Skeletal muscle satellite cell (primary cell): ENCODE results near the gene FSCB. TPM values are rescaled to one million over a fixed set of nuclear protein-coding genes. Genes with fewer than 3 reads are reported as not detected.
"Not testable (repeated sequence)": the region's sequence is repeated elsewhere in the genome, so short reads cannot be mapped to it uniquely, and the experiment has no call there.

ENCODE experiments used
- H3K27me3 ChIP-seq: 2 replicates; pipeline ENCODE4 v1.7.0; 2013; ENCODE audit warnings: low read length; ENCODE audit not compliant: control insufficient read depth, insufficient read depth
- H3K36me3 ChIP-seq: 2 replicates; pipeline ENCODE4 v1.7.0; 2013; ENCODE audit warnings: mild to moderate bottlenecking, control low read depth, low read length; ENCODE audit not compliant: insufficient read depth
- H3K4me1 ChIP-seq: 2 replicates; pipeline ENCODE4 v1.7.0; 2013; ENCODE audit warnings: low read length; ENCODE audit not compliant: control insufficient read depth, insufficient read depth
- H3K4me2 ChIP-seq: 2 replicates; pipeline ENCODE4 v1.7.0; 2013; ENCODE audit warnings: mild to moderate bottlenecking, low read length
- H3K4me3 ChIP-seq: 2 replicates; pipeline ENCODE4 v1.7.0; 2013; ENCODE audit warnings: low read length
- H3K9ac ChIP-seq: 2 replicates; pipeline ENCODE4 v1.7.0; 2013; ENCODE audit warnings: mild to moderate bottlenecking, low read depth, low read length, moderate library complexity
- H3K9me3 ChIP-seq: replicated peaks from 2 replicates; pipeline ENCODE4 v1.7.0; 2013; ENCODE audit warnings: mild to moderate bottlenecking, control low read depth, low read length
- total RNA-seq: library from RNA; depleted of rRNA; stranded (reverse); fragments of >200 nt; gene quantifications from 2 replicates; pipeline ENCODE4 v1.2.3, GENCODE V29; 2012; rRNA removed

Gene FSCB
- not detected in 2 replicates for total RNA-seq

DNA sequence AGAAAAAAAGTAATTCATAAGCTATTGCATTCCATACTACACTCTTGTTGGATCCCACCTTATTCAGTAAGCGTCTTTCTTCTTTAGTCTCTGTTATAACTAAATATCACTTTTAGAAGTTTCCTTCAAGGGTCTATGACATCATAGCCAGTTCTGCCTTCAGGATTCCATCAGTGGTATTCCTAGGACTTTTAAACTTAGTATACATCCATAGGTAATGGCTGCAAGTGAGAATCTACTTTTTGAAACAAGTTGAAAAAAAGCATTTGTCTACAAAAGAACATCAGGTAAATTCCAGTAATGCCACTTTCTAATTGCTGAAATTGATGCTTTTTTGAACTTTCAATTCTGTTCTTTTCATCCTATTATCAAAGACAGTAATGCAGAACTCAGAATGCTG, at the start of gene FSCB:
FSCB (minus strand) TSS at position 101 of the 400 bp plus-strand sequence. CDS start 296 bp downstream, outside the sequence.
- Histone ChIP-seq H3K4me2 (no peak within 1 kb of the TSS), H3K9me3 (peaks cover 5% of the 10 kb centered on the region), H3K4me1 (no peaks in the 10 kb centered on the region), H3K36me3 (no peaks in the 10 kb centered on the region), H3K27me3 (no peaks in the 10 kb centered on the region), H3K9ac (no peak within 1 kb of the TSS), H3K4me3 (no peak within 1 kb of the TSS)

DNA sequence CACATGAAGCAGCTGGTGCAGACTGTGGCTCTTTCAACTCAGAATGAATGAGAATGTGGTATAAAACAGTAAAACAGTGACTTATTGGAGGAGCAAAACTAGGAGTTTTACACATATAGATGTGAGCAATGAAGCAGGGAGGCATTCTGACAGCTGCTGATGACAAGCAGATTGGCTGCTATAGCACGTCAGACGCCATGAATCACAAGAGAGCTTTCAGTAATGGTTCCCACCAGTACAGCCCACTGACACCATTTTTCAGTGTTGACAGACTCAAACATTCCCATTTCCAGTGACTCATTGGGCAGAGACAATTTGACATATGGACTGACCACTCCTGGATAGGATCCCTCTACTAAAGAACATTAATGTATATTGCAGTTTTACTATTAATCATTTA, 24.6 kb upstream of the FSCB start:
- Histone ChIP-seq H3K9me3 (peaks cover 3% of the 10 kb centered on the region), H3K4me2 (no peak overlapping the region), H3K36me3 (no peaks in the 10 kb centered on the region), H3K4me1 (no peaks in the 10 kb centered on the region), H3K9ac (no peak overlapping the region), H3K27me3 (no peaks in the 10 kb centered on the region), H3K4me3 (no peak overlapping the region)

DNA sequence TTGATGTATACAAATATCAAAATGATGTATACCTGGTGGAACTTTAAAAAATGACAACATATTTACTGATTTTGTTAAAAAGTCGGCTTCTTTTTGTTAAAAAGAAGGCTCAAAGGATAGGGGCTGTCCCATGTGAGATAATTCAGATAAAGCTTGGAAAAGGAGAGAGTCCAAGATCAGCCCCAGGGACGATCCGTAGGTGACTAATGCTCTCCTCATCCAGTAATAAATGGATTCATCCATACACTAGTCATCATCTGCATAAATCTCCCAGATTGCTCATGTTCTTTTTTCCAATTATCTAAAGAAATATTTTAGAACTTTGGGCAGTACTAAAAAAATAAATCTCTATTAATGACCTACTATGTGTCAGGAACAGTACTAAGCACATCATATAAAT, 23.4 kb upstream of the FSCB start:
- Histone ChIP-seq H3K9ac (no peak overlapping the region), H3K27me3 (no peaks in the 10 kb centered on the region), H3K36me3 (no peaks in the 10 kb centered on the region), H3K4me3 (no peak overlapping the region), H3K4me1 (no peaks in the 10 kb centered on the region), H3K9me3 (no peaks in the 10 kb centered on the region), H3K4me2 (no peak overlapping the region)

- H3K27me3 ChIP-seq: no peaks in the 10 kb centered on the region
- no peak overlapping the region for H3K4me3 ChIP-seq
- H3K9ac ChIP-seq: no peak overlapping the region
- H3K4me2 ChIP-seq: no peak overlapping the region
- H3K4me1 ChIP-seq: no peaks in the 10 kb centered on the region
- H3K36me3 ChIP-seq: no peaks in the 10 kb centered on the region
- H3K9me3 ChIP-seq: no peaks in the 10 kb centered on the region
Measured at GRCh38 chr14:44529026-44529425, 21.9 kb upstream of the FSCB start.

DNA sequence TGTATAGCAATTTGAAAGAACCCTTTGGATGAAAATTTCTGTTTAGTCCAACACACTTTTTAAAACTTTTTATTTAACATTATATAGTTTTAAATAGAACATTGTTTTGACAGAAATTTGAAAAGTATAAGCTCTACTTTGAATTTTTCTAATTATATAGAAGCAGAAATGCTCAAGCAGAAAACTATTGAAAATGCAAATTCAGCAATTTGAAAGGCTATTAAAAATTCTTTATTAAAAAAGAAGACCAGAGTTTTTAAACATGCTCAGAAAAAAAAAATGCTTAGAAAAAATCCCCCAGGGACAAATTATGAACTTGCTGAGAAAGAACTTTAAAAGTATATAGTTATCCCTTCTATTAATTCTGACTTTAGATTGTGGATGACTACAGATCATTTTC, 21.1 kb upstream of the FSCB start:
- no peak overlapping the region for H3K4me2 ChIP-seq
- no peaks in the 10 kb centered on the region for H3K36me3 ChIP-seq
- no peaks in the 10 kb centered on the region for H3K4me1 ChIP-seq
- H3K27me3 ChIP-seq: no peaks in the 10 kb centered on the region
- H3K9me3 ChIP-seq: no peaks in the 10 kb centered on the region
- no peak overlapping the region for H3K4me3 ChIP-seq
- no peak overlapping the region for H3K9ac ChIP-seq

DNA sequence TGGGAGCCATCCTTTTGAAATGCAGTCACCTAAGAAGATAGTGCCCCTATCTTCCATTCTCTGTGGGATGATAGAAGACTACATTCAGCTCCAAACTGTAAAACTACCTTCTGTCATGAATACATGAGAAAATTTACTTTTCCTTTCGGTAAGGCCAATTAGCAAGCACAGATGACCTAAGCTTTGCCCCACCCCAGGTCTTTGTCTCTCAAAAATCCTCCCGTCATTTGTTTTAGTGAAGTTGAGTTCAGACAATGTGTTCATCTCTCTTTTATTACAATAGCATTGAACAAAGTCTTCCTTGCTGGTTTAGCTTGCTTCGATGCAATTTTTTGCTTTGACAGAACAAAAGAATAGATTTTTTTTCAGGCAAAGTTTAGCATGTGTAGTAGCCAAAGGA, 18.2 kb upstream of the FSCB start:
- no peaks in the 10 kb centered on the region for H3K9me3 ChIP-seq
- H3K4me2 ChIP-seq: no peak overlapping the region

GRCh38 chr14:44515668-44516067, 8.6 kb upstream of the FSCB start:
- not testable (repeated sequence) for H3K27me3 ChIP-seq, H3K4me2 ChIP-seq, H3K9me3 ChIP-seq, H3K4me3 ChIP-seq, H3K9ac ChIP-seq, H3K36me3 ChIP-seq, H3K4me1 ChIP-seq

More for the DNA sequence above, 18.2 kb upstream of the FSCB start:
- Histone ChIP-seq H3K9ac (no peak overlapping the region), H3K4me1 (no peaks in the 10 kb centered on the region), H3K4me3 (no peak overlapping the region), H3K27me3 (no peaks in the 10 kb centered on the region), H3K36me3 (no peaks in the 10 kb centered on the region)

GRCh38 chr14:44508834-44509233, 1.8 kb upstream of the FSCB start:
- Histone ChIP-seq H3K9ac (no peak overlapping the region), H3K36me3 (no peaks in the 10 kb centered on the region), H3K4me2 (no peak overlapping the region), H3K4me3 (no peak overlapping the region), H3K4me1 (no peaks in the 10 kb centered on the region), H3K9me3 (peaks cover 5% of the 10 kb centered on the region), H3K27me3 (no peaks in the 10 kb centered on the region)

DNA sequence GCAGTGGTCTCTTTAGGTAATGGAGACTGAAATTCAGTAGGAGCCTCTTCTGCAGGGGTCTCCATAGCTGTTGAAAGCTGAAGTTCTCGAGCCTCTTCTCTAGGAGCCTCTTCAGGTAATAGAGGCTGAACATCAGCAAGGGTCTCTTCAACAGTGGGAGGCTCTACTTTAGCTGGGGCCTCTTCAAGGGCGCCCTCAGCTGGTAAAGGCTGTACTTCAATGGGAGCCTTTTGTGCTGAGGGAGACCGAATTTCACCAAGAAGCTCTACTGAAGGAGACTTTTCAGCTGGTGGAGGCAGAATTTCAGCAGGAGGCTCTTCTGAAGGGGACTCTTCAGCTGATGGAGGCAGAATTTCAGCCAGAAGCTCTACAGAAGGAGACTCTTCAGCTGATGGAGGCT, 1.5 kb downstream of the FSCB start:
- no peaks in the 10 kb centered on the region for H3K36me3 ChIP-seq
- no peak overlapping the region for H3K9ac ChIP-seq
- no peak overlapping the region for H3K4me3 ChIP-seq
- H3K4me2 ChIP-seq: no peak overlapping the region
- peaks cover 7% of the 10 kb centered on the region for H3K9me3 ChIP-seq
- H3K27me3 ChIP-seq: no peaks in the 10 kb centered on the region
- no peaks in the 10 kb centered on the region for H3K4me1 ChIP-seq

DNA sequence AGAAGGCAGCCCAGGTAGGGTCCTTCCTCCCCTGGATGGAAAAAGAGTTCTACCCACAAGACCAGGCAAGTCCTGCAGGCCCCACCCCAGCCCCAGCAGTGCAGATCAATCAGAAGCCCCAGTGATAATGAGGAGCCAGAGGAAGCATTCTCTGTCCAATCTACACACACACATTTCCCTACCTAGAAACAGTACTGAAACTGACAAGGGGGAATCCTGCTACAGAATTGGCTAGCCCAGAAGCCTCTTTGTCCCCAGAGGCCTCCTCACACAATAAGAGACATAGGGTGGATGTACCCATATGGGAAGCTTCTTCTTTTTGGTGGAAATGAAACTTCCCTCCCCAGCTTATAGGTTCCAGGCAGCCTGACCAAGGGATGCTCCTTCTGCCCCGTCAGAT, 9.9 kb downstream of the FSCB start:
- H3K36me3 ChIP-seq: no peaks in the 10 kb centered on the region
- no peaks in the 10 kb centered on the region for H3K4me1 ChIP-seq
- no peak overlapping the region for H3K4me3 ChIP-seq
- no peak overlapping the region for H3K9ac ChIP-seq
- no peaks in the 10 kb centered on the region for H3K27me3 ChIP-seq
- no peak overlapping the region for H3K4me2 ChIP-seq
- H3K9me3 ChIP-seq: peaks cover 15% of the 10 kb centered on the region

DNA sequence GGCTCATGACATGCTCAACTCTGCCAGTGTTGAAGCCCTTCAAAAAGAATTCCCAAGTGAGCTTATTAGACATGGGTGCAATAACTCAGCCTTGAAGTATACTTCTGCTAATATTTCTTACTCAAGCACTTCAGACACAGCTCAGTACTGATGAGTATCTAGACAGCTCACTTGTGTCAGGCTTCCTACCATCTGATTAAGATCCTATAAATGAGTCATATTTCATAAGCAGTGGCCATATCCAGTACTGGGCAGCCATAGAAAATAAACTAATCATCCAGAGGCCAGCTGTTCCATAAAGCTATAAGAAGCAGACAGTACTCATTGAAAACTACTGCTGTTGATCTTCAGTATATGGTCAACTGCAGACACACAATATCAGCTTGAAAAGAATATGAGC, 12.9 kb downstream of the FSCB start:
- no peaks in the 10 kb centered on the region for H3K4me1 ChIP-seq
- H3K4me3 ChIP-seq: no peak overlapping the region
- no peak overlapping the region for H3K4me2 ChIP-seq
- peaks cover 10% of the 10 kb centered on the region for H3K9me3 ChIP-seq
- H3K36me3 ChIP-seq: no peaks in the 10 kb centered on the region
- H3K27me3 ChIP-seq: no peaks in the 10 kb centered on the region
- H3K9ac ChIP-seq: no peak overlapping the region

DNA sequence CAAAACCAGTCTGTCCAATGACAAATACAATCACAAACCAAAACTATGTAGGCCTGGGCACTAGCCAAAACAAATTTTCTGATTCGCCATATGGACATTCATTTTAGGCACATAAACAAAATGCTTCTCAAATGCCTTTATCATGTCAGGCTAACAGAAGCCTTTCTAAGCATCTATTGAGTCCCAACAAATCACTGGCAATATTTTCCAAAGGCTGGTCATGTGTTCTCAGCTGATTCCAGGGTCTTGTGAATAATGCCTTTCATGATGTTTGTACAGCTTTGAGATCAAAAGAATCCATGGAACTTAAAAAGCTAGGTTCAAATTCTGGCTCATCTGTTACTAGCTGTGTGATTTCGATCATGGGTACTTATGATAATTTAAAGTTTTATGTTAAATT, 16.1 kb downstream of the FSCB start:
- H3K27me3 ChIP-seq: no peaks in the 10 kb centered on the region
- H3K9me3 ChIP-seq: peaks cover 6% of the 10 kb centered on the region
- no peak overlapping the region for H3K9ac ChIP-seq
- no peak overlapping the region for H3K4me2 ChIP-seq
- H3K36me3 ChIP-seq: no peaks in the 10 kb centered on the region
- H3K4me1 ChIP-seq: no peaks in the 10 kb centered on the region
- H3K4me3 ChIP-seq: no peak overlapping the region
